GM12874 (cell line): ENCODE data around the gene SUSD1.

Experiments
- TF ChIP-seq, protein P1 (sequence below): IDR thresholded peaks from 2 replicates; pipeline ENCODE4 v1.5.1; 2011; ENCODE audit warnings: low read depth, mild to moderate bottlenecking, control low read depth, low read length, moderate library complexity; ENCODE audit not compliant: insufficient read depth

SUSD1 gene

DNA sequence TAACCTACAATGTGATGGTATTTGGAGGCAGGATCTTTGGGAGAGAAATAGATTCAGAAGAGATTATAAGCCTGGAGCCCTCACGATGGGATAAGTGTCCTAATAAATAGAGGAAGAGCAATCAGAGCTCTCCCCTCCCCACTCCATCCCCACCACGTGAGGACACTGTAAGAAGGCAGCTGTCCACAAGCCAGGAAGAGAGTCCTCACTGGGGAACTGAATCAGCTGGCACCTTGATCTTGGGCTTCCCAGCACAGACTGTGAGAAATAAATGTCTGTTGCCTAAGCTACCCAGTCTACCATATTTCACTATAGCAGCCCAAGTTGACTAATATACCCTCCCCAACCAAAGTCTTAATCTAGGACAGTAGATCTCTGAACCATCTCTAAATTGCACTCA is 118.1 kb downstream of the SUSD1 start:
- TF ChIP-seq, protein P1, sequence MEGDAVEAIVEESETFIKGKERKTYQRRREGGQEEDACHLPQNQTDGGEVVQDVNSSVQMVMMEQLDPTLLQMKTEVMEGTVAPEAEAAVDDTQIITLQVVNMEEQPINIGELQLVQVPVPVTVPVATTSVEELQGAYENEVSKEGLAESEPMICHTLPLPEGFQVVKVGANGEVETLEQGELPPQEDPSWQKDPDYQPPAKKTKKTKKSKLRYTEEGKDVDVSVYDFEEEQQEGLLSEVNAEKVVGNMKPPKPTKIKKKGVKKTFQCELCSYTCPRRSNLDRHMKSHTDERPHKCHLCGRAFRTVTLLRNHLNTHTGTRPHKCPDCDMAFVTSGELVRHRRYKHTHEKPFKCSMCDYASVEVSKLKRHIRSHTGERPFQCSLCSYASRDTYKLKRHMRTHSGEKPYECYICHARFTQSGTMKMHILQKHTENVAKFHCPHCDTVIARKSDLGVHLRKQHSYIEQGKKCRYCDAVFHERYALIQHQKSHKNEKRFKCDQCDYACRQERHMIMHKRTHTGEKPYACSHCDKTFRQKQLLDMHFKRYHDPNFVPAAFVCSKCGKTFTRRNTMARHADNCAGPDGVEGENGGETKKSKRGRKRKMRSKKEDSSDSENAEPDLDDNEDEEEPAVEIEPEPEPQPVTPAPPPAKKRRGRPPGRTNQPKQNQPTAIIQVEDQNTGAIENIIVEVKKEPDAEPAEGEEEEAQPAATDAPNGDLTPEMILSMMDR, result no peak

DNA sequence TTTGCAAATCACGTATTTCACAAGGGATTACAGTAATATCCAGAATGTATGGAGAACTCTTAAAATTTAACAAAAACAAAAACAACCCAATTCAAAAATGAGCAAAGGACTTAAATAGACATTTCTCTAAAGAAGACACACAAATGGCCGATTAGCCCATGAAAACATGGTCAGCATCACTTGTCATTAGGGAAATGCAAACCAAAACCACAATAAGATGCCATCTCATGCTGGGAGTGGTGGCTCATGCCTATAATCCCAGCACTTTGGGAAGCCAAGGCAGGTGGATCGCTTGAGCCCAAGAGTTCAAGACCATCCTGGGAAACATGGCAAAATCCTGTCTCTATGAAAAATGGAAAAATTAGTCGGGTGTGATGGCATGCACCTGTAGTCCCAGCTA is 120.2 kb downstream of the SUSD1 start:
- TF ChIP-seq, protein P1, result no peak

DNA sequence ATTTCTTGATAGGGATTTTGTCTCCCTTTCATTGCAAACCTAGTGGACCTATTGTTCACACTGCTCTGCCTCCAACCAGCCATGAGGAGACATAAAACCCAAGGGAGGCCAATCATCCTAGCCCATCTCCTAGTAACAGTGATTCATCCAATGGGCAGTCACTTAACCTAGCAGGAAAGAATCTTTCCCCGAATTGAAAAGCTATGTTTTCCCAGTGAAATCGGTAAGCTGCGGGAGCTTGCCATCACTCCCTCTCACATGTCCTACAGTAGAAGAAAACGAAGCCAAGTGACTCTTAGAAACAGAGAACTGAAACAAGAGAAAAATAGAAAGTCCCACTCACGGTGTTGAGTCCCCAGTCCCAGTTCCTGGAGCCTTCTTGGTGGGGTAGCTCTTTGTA is 123.3 kb downstream of the SUSD1 start:
- TF ChIP-seq, protein P1, result no peak

DNA sequence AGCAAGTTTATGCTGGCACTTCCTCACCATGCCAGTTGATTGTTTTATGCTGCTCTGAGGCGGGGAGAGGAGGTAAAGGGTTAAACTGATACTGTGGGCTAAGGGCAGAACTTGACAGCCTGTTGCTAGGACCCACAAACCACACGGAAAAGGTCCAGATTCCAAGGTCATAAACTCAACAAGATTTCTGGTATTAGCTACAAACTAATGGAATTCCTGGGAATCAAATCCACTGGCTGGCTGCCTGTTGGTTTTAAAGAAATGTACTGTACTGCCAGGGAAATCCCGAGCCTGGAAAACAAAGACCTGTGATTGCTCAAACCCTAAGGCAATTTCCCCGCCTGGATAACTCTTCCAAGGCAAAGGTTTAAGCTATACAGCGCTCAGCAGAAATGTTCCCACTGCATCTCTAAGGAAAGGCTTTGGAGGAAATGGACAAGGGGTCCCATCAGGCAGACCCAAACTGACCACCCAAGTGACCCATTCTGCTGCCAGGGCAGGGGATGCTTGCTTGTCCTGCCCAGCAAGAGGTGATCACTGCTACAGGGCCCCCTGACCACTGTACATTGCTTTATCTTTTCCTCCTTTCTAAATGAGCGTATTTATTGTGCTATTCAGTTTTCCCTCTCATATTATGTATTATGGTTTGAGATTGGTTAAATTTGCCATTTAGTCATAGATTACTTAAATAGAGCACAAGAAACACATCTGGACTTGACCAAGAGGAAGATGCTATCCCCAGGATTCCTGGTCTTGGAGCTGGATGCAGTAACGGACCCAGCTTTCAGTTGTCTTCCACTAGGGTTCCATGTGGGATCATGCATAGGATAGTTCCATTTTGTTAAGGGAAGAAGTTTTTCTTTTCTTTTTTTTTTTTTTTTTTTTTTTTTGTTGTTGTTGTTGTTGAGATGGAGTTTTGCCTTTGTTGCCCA is 124.3 kb downstream of the SUSD1 start:
- TF ChIP-seq, protein P1, result no peak

DNA sequence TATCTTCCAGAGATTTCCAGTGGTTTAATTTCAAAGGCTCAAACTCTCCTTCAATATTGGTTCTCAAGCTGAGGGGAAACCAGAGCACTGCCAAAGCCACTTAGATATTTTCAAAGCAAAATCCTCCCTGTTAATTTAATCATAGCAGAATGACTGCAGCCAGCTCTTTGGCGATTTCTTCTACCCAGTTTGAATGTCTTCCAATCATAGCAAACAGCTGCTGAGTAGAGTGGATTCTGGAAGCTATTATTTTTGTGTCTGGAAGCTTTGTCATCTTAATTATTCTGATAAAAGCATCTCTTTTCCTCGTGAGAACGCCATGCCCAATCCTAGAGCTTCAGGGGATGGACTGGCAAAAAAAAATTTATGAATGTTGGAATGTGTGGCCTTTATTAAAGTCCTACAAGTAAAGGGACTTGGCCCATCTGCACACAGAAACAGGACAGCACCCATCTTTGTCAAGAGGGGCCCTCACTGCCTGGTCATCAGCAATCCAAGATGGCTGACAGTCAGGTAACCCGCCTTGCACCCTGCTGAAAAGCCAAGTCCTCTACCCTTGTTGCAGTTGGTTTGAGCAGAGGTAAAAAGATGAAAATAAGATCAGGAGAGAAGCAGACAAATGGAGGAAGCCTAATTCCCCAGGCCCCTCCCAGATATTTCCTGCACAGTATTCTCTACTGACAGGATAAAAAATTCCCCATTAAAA is 125.1 kb downstream of the SUSD1 start:
- TF ChIP-seq, protein P1, result no peak

DNA sequence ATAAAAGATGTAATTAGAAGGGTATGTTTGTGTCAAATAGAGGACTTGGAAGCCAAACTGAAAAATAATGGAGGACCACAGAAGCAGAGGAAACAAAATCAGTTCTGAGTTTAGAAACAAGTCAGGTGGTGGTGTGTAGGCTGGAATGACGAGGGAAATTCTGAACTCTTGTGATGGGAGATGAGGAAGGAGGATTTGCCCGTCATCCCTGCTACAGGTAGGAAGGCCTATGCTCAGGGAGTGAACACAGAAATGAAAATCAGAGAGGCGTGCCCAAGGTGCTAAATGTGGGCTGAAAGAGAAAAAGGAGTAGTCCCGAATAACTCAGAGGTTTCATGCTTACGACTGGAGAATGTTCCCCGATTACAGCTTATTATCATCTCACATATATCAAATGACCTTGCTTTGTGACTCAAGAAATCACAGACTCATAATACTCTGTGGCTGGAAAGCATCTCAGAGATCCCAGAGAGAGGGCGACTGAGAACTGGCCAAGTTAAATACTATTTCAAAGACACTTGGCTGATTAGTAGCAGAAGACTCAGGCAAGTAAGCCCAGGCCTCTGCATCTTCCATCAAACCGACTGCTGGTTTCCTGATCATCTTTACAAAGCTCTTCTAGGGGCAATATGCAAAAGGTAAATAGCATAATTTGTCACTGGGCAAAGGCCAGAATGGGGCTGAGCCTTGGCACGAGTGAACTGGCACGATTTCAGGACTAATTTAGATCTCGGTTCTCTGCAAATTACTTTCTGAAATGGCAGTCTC is 126.0 kb downstream of the SUSD1 start:
- TF ChIP-seq, protein P1, result no peak
